Heart left ventricle (tissue), 16 donors: ENCODE data around the gene NLRC4. TPM values are rescaled to one million over a fixed set of nuclear protein-coding genes. Genes with fewer than 3 reads are reported as not detected.

Source experiments
- ATAC-seq, 4 donors: fragments of 200-7000 bp; cut with Tn5 transposase; one replicate each; pipeline ENCODE4 v1.9.1; 2020 to 2022; ENCODE audit warnings: moderate library complexity in 4 of 4, mild to moderate bottlenecking in 3 of 4, moderate number of reproducible peaks in 1 of 4
- DNase-seq, 5 donors: peaks; one replicate each; pipeline ENCODE4 v3.0.0-alpha.2; 2020
- H3K27ac ChIP-seq, 12 donors: fragments of 200-600 bp; sonication (generic) in 4 of 12; one replicate each; pipeline versions ENCODE4 v1.5.0 to v1.8.0; 2016 to 2022; ENCODE audit warnings: mild to moderate bottlenecking in 2 of 12
- H3K27me3 ChIP-seq, 9 donors: fragments of 200-600 bp; sonication (generic) in 2 of 9; one replicate each; pipeline versions ENCODE4 v1.5.1 to v1.8.0; 2016 to 2022; ENCODE audit warnings: mild to moderate bottlenecking in 3 of 9
- H3K36me3 ChIP-seq, 9 donors: fragments of 200-600 bp; sonication (generic) in 2 of 9; one replicate each; pipeline versions ENCODE4 v1.5.0 to v1.8.0; 2018 to 2022; ENCODE audit warnings: mild to moderate bottlenecking in 2 of 9
- H3K4me1 ChIP-seq, 12 donors: fragments of 200-600 bp; sonication (generic) in 4 of 12; one replicate each; pipeline versions ENCODE4 v1.5.0 to v1.8.0; 2016 to 2022; ENCODE audit warnings: mild to moderate bottlenecking in 3 of 12
- H3K4me3 ChIP-seq, 12 donors: fragments of 200-600 bp; sonication (generic) in 4 of 12; one replicate each; pipeline versions ENCODE4 v1.5.0 to v1.8.0; 2017 to 2022; ENCODE audit warnings: mild to moderate bottlenecking in 9 of 12, moderate library complexity in 4 of 12
- H3K9me3 ChIP-seq, 12 donors: fragments of 200-600 bp; sonication (generic) in 4 of 12; one replicate each; pipeline versions ENCODE4 v1.5.0 to v1.8.0; 2016 to 2022; ENCODE audit warnings: mild to moderate bottlenecking in 1 of 12
- CTCF ChIP-seq, 12 donors: fragments of 200-600 bp; sonication (generic) in 4 of 12; IDR thresholded peaks; one replicate each; pipeline versions ENCODE4 v1.5.0 to v1.8.0; 2018 to 2022; ENCODE audit warnings: antibody characterized with exemption in 12 of 12, mild to moderate bottlenecking in 5 of 12
- POLR2A ChIP-seq, 2 donors: fragments of 450-650 bp; IDR thresholded peaks; one replicate each; pipeline ENCODE4 v1.6.1; 2017; ENCODE audit warnings: antibody characterized with exemption in 2 of 2, mild to moderate bottlenecking in 2 of 2, moderate library complexity in 2 of 2
- WGBS, 4 donors: extraction: QIAGEN DNeasy Blood & Tissue Kit in 2 of 4; methylation state at CpG; one replicate each; pipeline versions ENCODE4 v1.1.5 to v1.1.7; 2013 to 2018; 5-methylcytosine and 5-hydroxymethylcytosine counted together
- intact Hi-C, 10 donors: fragments of 100-400 bp; cut with DNase I; formaldehyde crosslinking; loops; one replicate each; pipeline versions ENCODE4 v1.11.1 to v1.14.2; 2022
- polyA plus RNA-seq, 2 donors: library from polyadenylated mRNA; stranded (reverse); fragments of 200-250 nt; gene quantifications; one replicate each; pipeline ENCODE4 v1.2.3, GENCODE V29; 2013
- total RNA-seq, 9 donors: library from RNA; depleted of rRNA in 2 of 9; stranded (reverse); fragments of >200 nt in 2 of 9; fragmentation: NEBNext Ultra II Directional in 3 of 9; extraction: Animal tissue kit (Norgen Biotek cat#: 25700) in 3 of 9; gene quantifications; one replicate each; pipeline versions ENCODE4 v1.1.0 to v1.2.4, GENCODE V29; 2016 to 2023
- donor health status: ischemic (EF 13 %, LVEDD 7.1; RV severe dilation, severe dysfunction).
- donor health status: healthy with polysubstance abuse.
- donor health status: DM: no; HTN: yes; CAD: no.
- donor health status: DM: no; HTN: no; CAD: no.
- donor health status: ischemic (EF 25% LVEDD 6.9; RV normal size, moderate dysfunction).
- donor health status: ischemic (EF 25% LVEDD 5.7; RV mildly dilated, moderate dysfunction).
- donor health status: healthy.
- donor health status: DM: yes; HTN: yes; CAD: no.
- donor health status: ischemic (EF 35%, LVEDD 5.7; RV mildly dilated, moderate dysfunction).
- donor health status: nonischemic (EF 11% LVEDD 7.7; RV severe dilation, severe dysfunction).
- donor health status: DM: yes; HTN: yes; CAD: no.
- donor health status: PGD.
- donor health status: ischemic (EF 29% LVEDD 5.4; RV normal size, mild dysfunction).
- donor health status: nonischemic (EF 23%, LVEDD 6.1; RV moderate dilation, normal function).

Gene NLRC4
- total and polyA plus RNA-seq, 11 donors, result 0.19 to 4.8 (median 0.55) TPM

GRCh38 chr2:32272279-32272678, 7.6 kb upstream of the NLRC4 start:
- no peak for ATAC-seq
- Histone ChIP-seq H3K27me3 (no peaks in the 10 kb centered on the region), H3K4me3 (no peak overlapping the region), H3K4me1 (peaks cover 0 to 15% (median 5%) of the 10 kb centered on the region in 12 donors), H3K36me3 (no peaks in the 10 kb centered on the region), H3K9me3 (no peaks in the 10 kb centered on the region), H3K27ac (no peak overlapping the region)
- no peak for TF ChIP-seq POLR2A (IDR thresholded peaks at IDR 0.05)
- no peak for TF ChIP-seq CTCF (IDR thresholded peaks at IDR 0.05)
- DNase-seq, result no peak
- 55 to 59% (median 56%) methylated on average over 3 of the region's 3 CpGs for WGBS, 4 donors
- intact Hi-C loops, result loop anchor here in 2 of 10 donors (10.0 kb wide), 1 partner anchor 107 kb away; the partner anchor contains the start of gene SLC30A6 (in 2 of the 2)

- no peaks in the 10 kb centered on the region for H3K36me3 ChIP-seq
- no peak overlapping the region for H3K4me3 ChIP-seq
- TF ChIP-seq POLR2A (IDR thresholded peaks at IDR 0.05) (no peak), CTCF (IDR thresholded peaks at IDR 0.05) (no peak)
- no peak for DNase-seq
- no peaks in the 10 kb centered on the region for H3K9me3 ChIP-seq
- no peaks in the 10 kb centered on the region for H3K27me3 ChIP-seq
- intact Hi-C loops, result loop anchor here in 2 of 10 donors (10.0 kb wide), 1 partner anchor 106 kb away; the partner anchor contains the start of gene SLC30A6 (in 2 of the 2)
- ATAC-seq, result no peak
- H3K4me1 ChIP-seq, result peaks cover 0 to 10% (median 3%) of the 10 kb centered on the region in 12 donors
- WGBS, 4 donors, result 77 to 87% (median 80%) methylated on average over 2 of the region's 2 CpGs
- H3K27ac ChIP-seq, result no peak overlapping the region
Measured at GRCh38 chr2:32271063-32271462, 6.4 kb upstream of the NLRC4 start.

- Histone ChIP-seq H3K4me1 (peaks cover 0 to 22% (median 0%) of the 10 kb centered on the region in 12 donors), H3K9me3 (no peaks in the 10 kb centered on the region), H3K4me3 (peak overlapping the region in 1 of 12 donors; percentile 53), H3K36me3 (no peaks in the 10 kb centered on the region), H3K27me3 (no peaks in the 10 kb centered on the region), H3K27ac (peak overlapping the region in 1 of 12 donors; percentile 94)
- WGBS, 4 donors, result 86 to 90% (median 87%) methylated on average over 3 of the region's 3 CpGs
- DNase-seq (no peak), ATAC-seq (peak in 3 of 4 donors; percentile 23 to 65 (median 35))
- intact Hi-C loops, result no loop called here
- no peak for TF ChIP-seq POLR2A (IDR thresholded peaks at IDR 0.05)
Measured at GRCh38 chr2:32262105-32262504, 2.6 kb downstream of the NLRC4 start.

GRCh38 chr2:32260376-32260775, 4.3 kb downstream of the NLRC4 start:
- no peaks in the 10 kb centered on the region for H3K27me3 ChIP-seq
- H3K27ac ChIP-seq, result no peak overlapping the region
- H3K4me3 ChIP-seq, result no peak overlapping the region
- H3K4me1 ChIP-seq, result peaks cover 0 to 16% (median 0%) of the 10 kb centered on the region in 12 donors
- intact Hi-C loops, result no loop called here
- 74 to 90% (median 82%) methylated on average over 2 of the region's 2 CpGs for whole genome bisulfite sequencing, 4 donors
- ATAC-seq (no peak), DNase-seq (no peak)
- no peaks in the 10 kb centered on the region for H3K36me3 ChIP-seq
- no peaks in the 10 kb centered on the region for H3K9me3 ChIP-seq
- TF ChIP-seq POLR2A (IDR thresholded peaks at IDR 0.05) (no peak), CTCF (IDR thresholded peaks at IDR 0.05) (no peak)

GRCh38 chr2:32258242-32258641, 6.4 kb downstream of the NLRC4 start:
- Histone ChIP-seq H3K36me3 (peaks cover 0 to 6% (median 0%) of the 10 kb centered on the region in 9 donors), H3K27ac (no peak overlapping the region), H3K4me3 (no peak overlapping the region), H3K27me3 (no peaks in the 10 kb centered on the region), H3K9me3 (no peaks in the 10 kb centered on the region), H3K4me1 (peaks cover 0 to 6% (median 0%) of the 10 kb centered on the region in 12 donors)
- 77 to 86% (median 80%) methylated on average over 13 of the region's 13 CpGs for WGBS, 4 donors
- intact Hi-C loops, result no loop called here
- DNase-seq (no peak), ATAC-seq (no peak)
- TF ChIP-seq POLR2A (IDR thresholded peaks at IDR 0.05) (no peak), CTCF (IDR thresholded peaks at IDR 0.05) (no peak)
